HFFc6 (cell line): ENCODE data around the gene GLIPR1. TPM values are rescaled to one million over a fixed set of nuclear protein-coding genes. Genes with fewer than 3 reads are reported as not detected.

Experiments
- DNase-seq: peaks from one replicate; pipeline ENCODE4 v3.0.0-alpha.2; 2018
- H3K27ac Mint-ChIP-seq: 2 replicates; pipeline ENCODE4 v1.8.0; 2020; ENCODE audit warnings: mild to moderate bottlenecking, mixed read lengths
- H3K27me3 Mint-ChIP-seq: 2 replicates; pipeline ENCODE4 v1.8.0; 2021; ENCODE audit warnings: mild to moderate bottlenecking, moderate library complexity, mixed read lengths; ENCODE audit not compliant: insufficient read depth
- H3K36me3 Mint-ChIP-seq: 2 replicates; pipeline ENCODE4 v1.8.0; 2021; ENCODE audit warnings: low read depth, mixed read lengths
- H3K4me1 Mint-ChIP-seq: 2 replicates; pipeline ENCODE4 v1.8.0; 2020; ENCODE audit warnings: low read depth, mixed read lengths
- H3K4me3 Mint-ChIP-seq: 2 replicates; pipeline ENCODE4 v1.8.0; 2020; ENCODE audit warnings: mild to moderate bottlenecking, moderate library complexity, mixed read lengths
- H3K9me3 Mint-ChIP-seq: 2 replicates; pipeline ENCODE4 v1.8.0; 2020; ENCODE audit warnings: mild to moderate bottlenecking, mixed read lengths
- CTCF ChIP-seq: fragments of 200-600 bp; sonication (generic); IDR thresholded peaks from 2 replicates; pipeline ENCODE4 v1.5.0; 2021; ENCODE audit warnings: antibody characterized with exemption, mild to moderate bottlenecking
- total RNA-seq, 6 experiments: library from RNA; stranded (reverse); fragmentation: NEBNext Ultra II Directional; extraction: Animal tissue kit (Norgen Biotek cat#: 25700); gene quantifications; 2 replicates in 1 of 6; 3 replicates in 5 of 6; pipeline ENCODE4 v1.2.3, GENCODE V29; 2021

Gene GLIPR1
- total RNA-seq, 6 experiments from 2014 or later, result 190 to 339 (median 278) TPM

- no peak overlapping the region for H3K4me3 Mint-ChIP-seq
- no peak for TF ChIP-seq CTCF
- H3K9me3 Mint-ChIP-seq, result no peaks in the 10 kb centered on the region
- no peak overlapping the region for H3K27ac Mint-ChIP-seq
- no peaks in the 10 kb centered on the region for H3K27me3 Mint-ChIP-seq
- H3K4me1 Mint-ChIP-seq, result peaks cover 8% of the 10 kb centered on the region
- DNase-seq, result no peak
- no peaks in the 10 kb centered on the region for H3K36me3 Mint-ChIP-seq
These were observed 52.7 kb downstream of the GLIPR1 start for GRCh38 chr12:75533239-75533638.

DNA sequence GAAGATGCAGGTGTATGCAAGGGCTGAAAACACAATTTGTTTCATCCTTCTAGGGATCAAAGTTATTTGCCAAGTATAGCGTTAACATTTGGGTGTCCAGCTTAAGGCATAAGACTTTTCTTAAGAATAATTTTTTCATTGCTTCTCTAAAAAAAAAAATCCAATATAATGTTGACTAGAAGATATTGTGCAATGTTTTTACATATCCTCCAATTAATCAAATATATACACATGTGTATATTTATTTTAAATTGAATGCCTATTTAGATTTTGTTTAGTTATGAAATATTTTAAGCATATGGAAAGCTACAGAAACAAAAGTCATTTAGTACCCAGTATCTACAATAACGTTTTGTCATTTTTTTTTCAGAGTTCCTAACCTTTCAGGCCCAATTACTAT lies 59.3 kb downstream of the GLIPR1 start:
- Mint-ChIP-seq H3K27me3 (no peaks in the 10 kb centered on the region), H3K36me3 (no peaks in the 10 kb centered on the region), H3K9me3 (no peaks in the 10 kb centered on the region), H3K27ac (no peak overlapping the region), H3K4me3 (no peak overlapping the region), H3K4me1 (no peaks in the 10 kb centered on the region)
- no peak for DNase-seq
- no peak for TF ChIP-seq CTCF

DNA sequence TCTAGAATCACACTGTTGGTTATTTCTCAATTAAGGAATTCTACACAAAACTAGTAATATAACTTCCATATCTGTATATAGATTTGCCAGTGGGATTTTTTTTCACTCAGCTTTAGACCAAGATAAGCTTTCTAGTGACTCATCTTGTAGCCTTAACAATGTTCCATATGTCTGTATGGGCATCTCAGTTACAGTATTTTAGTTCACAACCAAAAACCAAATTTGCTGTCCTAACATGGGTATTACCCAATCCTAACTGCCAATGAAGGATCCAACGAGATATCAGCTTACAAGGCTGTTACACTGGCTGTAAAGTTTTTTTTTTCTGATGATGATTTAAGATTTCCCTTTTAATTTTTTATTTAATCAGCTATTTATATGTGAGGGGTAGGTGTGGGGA lies 62.4 kb downstream of the GLIPR1 start:
- Mint-ChIP-seq H3K36me3 (no peaks in the 10 kb centered on the region), H3K4me1 (no peaks in the 10 kb centered on the region), H3K27ac (no peak overlapping the region), H3K4me3 (no peak overlapping the region), H3K27me3 (no peaks in the 10 kb centered on the region), H3K9me3 (no peaks in the 10 kb centered on the region)
- no peak for DNase-seq
- TF ChIP-seq CTCF, result no peak

GRCh38 chr12:75543529-75543928 lies 63.0 kb downstream of the GLIPR1 start:
- no peaks in the 10 kb centered on the region for H3K4me1 Mint-ChIP-seq
- H3K9me3 Mint-ChIP-seq, result no peaks in the 10 kb centered on the region
- no peaks in the 10 kb centered on the region for H3K36me3 Mint-ChIP-seq
- no peak overlapping the region for H3K4me3 Mint-ChIP-seq
- DNase-seq, result no peak
- H3K27ac Mint-ChIP-seq, result no peak overlapping the region
- no peak for TF ChIP-seq CTCF
- H3K27me3 Mint-ChIP-seq, result no peaks in the 10 kb centered on the region

DNA sequence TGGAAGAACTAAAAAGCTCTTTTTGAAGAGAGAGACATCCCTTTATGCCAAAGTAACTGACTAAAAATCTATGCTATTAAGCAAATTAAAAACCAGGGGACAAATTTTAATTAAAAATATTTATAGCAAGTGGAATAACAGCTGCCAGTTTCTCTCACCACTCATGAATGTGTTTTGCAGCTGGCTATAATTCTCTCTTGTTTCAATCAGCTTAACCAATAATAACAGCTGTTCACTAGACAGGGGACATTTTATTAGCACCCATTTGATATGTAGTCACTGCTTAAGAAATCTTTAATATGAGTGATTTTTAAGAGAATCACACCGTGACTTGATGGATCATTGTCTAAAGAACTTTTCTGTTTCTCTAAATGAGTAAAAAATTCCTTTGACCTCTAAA lies 65.1 kb downstream of the GLIPR1 start:
- H3K36me3 Mint-ChIP-seq, result no peaks in the 10 kb centered on the region
- peaks cover 10% of the 10 kb centered on the region for H3K4me1 Mint-ChIP-seq
- no peak for TF ChIP-seq CTCF
- H3K27ac Mint-ChIP-seq, result no peak overlapping the region
- no peaks in the 10 kb centered on the region; the same call in 1 of the 2 replicates for H3K27me3 Mint-ChIP-seq
- H3K4me3 Mint-ChIP-seq, result no peak overlapping the region
- DNase-seq, result no peak
- H3K9me3 Mint-ChIP-seq, result no peaks in the 10 kb centered on the region

DNA sequence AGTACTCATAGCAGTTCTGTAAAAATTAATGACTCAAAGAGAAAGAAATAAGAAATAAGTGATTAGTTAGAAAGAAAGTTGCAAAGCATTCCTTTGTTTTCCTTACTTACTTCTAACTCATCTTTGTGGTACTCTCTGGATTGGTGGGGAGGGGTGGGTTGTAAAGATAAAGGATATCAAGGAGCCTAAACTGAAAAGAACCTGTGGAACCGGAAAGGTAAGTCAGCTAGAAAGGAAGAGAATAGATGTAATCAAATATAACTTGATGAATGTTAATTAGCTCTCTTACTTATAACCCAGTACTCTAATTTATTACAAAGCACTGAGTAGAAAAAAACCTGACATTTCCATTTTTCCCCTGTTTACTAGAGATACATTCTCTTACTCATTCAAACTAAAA lies 68.3 kb downstream of the GLIPR1 start:
- no peak overlapping the region for H3K4me3 Mint-ChIP-seq
- peaks cover 25% of the 10 kb centered on the region for H3K4me1 Mint-ChIP-seq
- H3K27ac Mint-ChIP-seq, result no peak overlapping the region
- no peaks in the 10 kb centered on the region for H3K9me3 Mint-ChIP-seq
- no peak for TF ChIP-seq CTCF
- no peak for DNase-seq
- no peaks in the 10 kb centered on the region; the same call in 1 of the 2 replicates for H3K27me3 Mint-ChIP-seq
- H3K36me3 Mint-ChIP-seq, result no peaks in the 10 kb centered on the region
